B cell (primary cell): ENCODE measurements around the gene LIMCH1.

Experiments used
- CTCF ChIP-seq: fragments of 200-600 bp; IDR thresholded peaks from one replicate; pipeline ENCODE4 v1.8.0; 2022; ENCODE audit warnings: antibody characterized with exemption, mild to moderate bottlenecking
- EZH2 ChIP-seq: IDR thresholded peaks from 2 replicates; pipeline ENCODE4 v1.6.1; 2012; ENCODE audit warnings: borderline replicate concordance, low read depth, mild to moderate bottlenecking, moderate library complexity, low read length; ENCODE audit not compliant: insufficient read depth, poor library complexity, severe bottlenecking

- no peak for TF ChIP-seq CTCF
- TF ChIP-seq EZH2: no peak
These were observed 143.1 kb downstream of the LIMCH1 start for GRCh38 chr4:41681054-41681453.
